ACC112 (cell line): Measurements from ENCODE around the gene UBL3.

Experiments
- H2AFZ ChIP-seq: fragments of 200-600 bp; sonication (generic); one replicate; pipeline ENCODE4 v1.6.0; 2017; ENCODE audit warnings: antibody characterized with exemption, low read length; ENCODE audit not compliant: unreplicated experiment
- H3K27ac ChIP-seq: fragments of 200-600 bp; sonication (generic); 2 replicates; pipeline ENCODE4 v1.5.1; 2014; ENCODE audit warnings: low read depth, mild to moderate bottlenecking, antibody characterized with exemption, low read length, moderate library complexity
- H3K27me3 ChIP-seq: fragments of 200-600 bp; sonication (generic); 2 replicates; pipeline ENCODE4 v1.6.1; 2014; ENCODE audit warnings: mild to moderate bottlenecking, antibody characterized with exemption, low read length, moderate library complexity, mixed read lengths; ENCODE audit not compliant: insufficient read depth
- H3K36me3 ChIP-seq: fragments of 200-600 bp; sonication (generic); 2 replicates; pipeline ENCODE4 v1.6.1; 2016; ENCODE audit warnings: mild to moderate bottlenecking, antibody characterized with exemption, low read length, moderate library complexity, mixed read lengths; ENCODE audit not compliant: insufficient read depth
- H3K4me1 ChIP-seq: fragments of 200-600 bp; sonication (generic); one replicate; pipeline ENCODE4 v1.6.1; 2016; ENCODE audit warnings: low read length, mixed read lengths; ENCODE audit not compliant: insufficient read depth, unreplicated experiment, control insufficient read depth
- H3K4me3 ChIP-seq: fragments of 200-600 bp; sonication (generic); 2 replicates; pipeline ENCODE4 v1.5.1; 2014; ENCODE audit warnings: mild to moderate bottlenecking, low read depth, low read length
- H3K79me2 ChIP-seq: fragments of 200-600 bp; sonication (generic); one replicate; pipeline ENCODE4 v1.6.0; 2016; ENCODE audit warnings: low read length; ENCODE audit not compliant: control insufficient read depth, unreplicated experiment, insufficient read depth

The UBL3 gene

GRCh38 chr13:29799041-29799440, 51.4 kb downstream of the UBL3 start:
- H3K27me3 ChIP-seq, result no peaks in the 10 kb centered on the region
- H3K79me2 ChIP-seq, result peaks cover 47% of the 10 kb centered on the region
- no peak overlapping the region for H3K4me3 ChIP-seq
- no peaks in the 10 kb centered on the region for H3K36me3 ChIP-seq
- H3K4me1 ChIP-seq, result peaks cover 5% of the 10 kb centered on the region
- H3K27ac ChIP-seq, result no peak overlapping the region
- H2AFZ ChIP-seq, result no peak overlapping the region

GRCh38 chr13:29791997-29792780, 58.2 kb downstream of the UBL3 start:
- Histone ChIP-seq H2AFZ (no peak overlapping the region), H3K4me3 (no peak overlapping the region), H3K27ac (no peak overlapping the region), H3K36me3 (no peaks in the 10 kb centered on the region), H3K79me2 (peaks cover 9% of the 10 kb centered on the region), H3K27me3 (no peaks in the 10 kb centered on the region), H3K4me1 (peaks cover 11% of the 10 kb centered on the region)

- Histone ChIP-seq H3K79me2 (peaks cover 8% of the 10 kb centered on the region), H3K4me3 (no peak overlapping the region), H3K27me3 (no peaks in the 10 kb centered on the region), H3K4me1 (peaks cover 9% of the 10 kb centered on the region), H2AFZ (no peak overlapping the region), H3K36me3 (no peaks in the 10 kb centered on the region), H3K27ac (no peak overlapping the region)
Observed at GRCh38 chr13:29791508-29791907, 58.9 kb downstream of the UBL3 start.

- Histone ChIP-seq H2AFZ (no peak overlapping the region), H3K27me3 (no peaks in the 10 kb centered on the region), H3K4me3 (no peak overlapping the region), H3K79me2 (peaks cover 9% of the 10 kb centered on the region), H3K36me3 (no peaks in the 10 kb centered on the region), H3K27ac (no peak overlapping the region), H3K4me1 (peaks cover 8% of the 10 kb centered on the region)
Observed at GRCh38 chr13:29786698-29787097, 63.7 kb downstream of the UBL3 start.

GRCh38 chr13:29785978-29786377, 64.4 kb downstream of the UBL3 start:
- Histone ChIP-seq H3K27ac (no peak overlapping the region), H2AFZ (no peak overlapping the region), H3K27me3 (no peaks in the 10 kb centered on the region), H3K4me1 (peaks cover 8% of the 10 kb centered on the region), H3K36me3 (no peaks in the 10 kb centered on the region), H3K79me2 (peaks cover 9% of the 10 kb centered on the region), H3K4me3 (no peak overlapping the region)

GRCh38 chr13:29782798-29783197, 67.6 kb downstream of the UBL3 start:
- H3K27me3 ChIP-seq, result no peaks in the 10 kb centered on the region
- no peak overlapping the region for H3K27ac ChIP-seq
- H3K4me1 ChIP-seq, result peaks cover 7% of the 10 kb centered on the region
- no peak overlapping the region for H3K4me3 ChIP-seq
- H2AFZ ChIP-seq, result no peak overlapping the region
- peaks cover 13% of the 10 kb centered on the region for H3K79me2 ChIP-seq
- no peaks in the 10 kb centered on the region for H3K36me3 ChIP-seq

GRCh38 chr13:29774830-29775229, 75.6 kb downstream of the UBL3 start:
- Histone ChIP-seq H3K27ac (no peak overlapping the region), H3K27me3 (no peaks in the 10 kb centered on the region), H3K4me1 (no peaks in the 10 kb centered on the region), H2AFZ (no peak overlapping the region), H3K79me2 (peaks cover 4% of the 10 kb centered on the region), H3K36me3 (no peaks in the 10 kb centered on the region), H3K4me3 (no peak overlapping the region)

- Histone ChIP-seq H3K27ac (no peak overlapping the region), H2AFZ (no peak overlapping the region), H3K27me3 (no peaks in the 10 kb centered on the region), H3K36me3 (no peaks in the 10 kb centered on the region), H3K4me1 (no peaks in the 10 kb centered on the region), H3K4me3 (no peak overlapping the region), H3K79me2 (no peaks in the 10 kb centered on the region)
Observed at GRCh38 chr13:29771247-29771646, 79.2 kb downstream of the UBL3 start.

GRCh38 chr13:29767006-29767405, 83.4 kb downstream of the UBL3 start:
- Histone ChIP-seq H2AFZ (no peak overlapping the region), H3K27me3 (no peaks in the 10 kb centered on the region), H3K4me1 (no peaks in the 10 kb centered on the region), H3K4me3 (no peak overlapping the region), H3K36me3 (no peaks in the 10 kb centered on the region), H3K27ac (no peak overlapping the region), H3K79me2 (no peaks in the 10 kb centered on the region)

- H3K27me3 ChIP-seq, result no peaks in the 10 kb centered on the region
- no peaks in the 10 kb centered on the region for H3K79me2 ChIP-seq
- H3K4me3 ChIP-seq, result no peak overlapping the region
- no peak overlapping the region for H2AFZ ChIP-seq
- no peak overlapping the region for H3K27ac ChIP-seq
- H3K4me1 ChIP-seq, result no peaks in the 10 kb centered on the region
- no peaks in the 10 kb centered on the region for H3K36me3 ChIP-seq
Observed at GRCh38 chr13:29763436-29764180, 86.8 kb downstream of the UBL3 start.

GRCh38 chr13:29761815-29762214, 88.6 kb downstream of the UBL3 start:
- no peak overlapping the region for H3K27ac ChIP-seq
- no peak overlapping the region for H2AFZ ChIP-seq
- H3K36me3 ChIP-seq, result no peaks in the 10 kb centered on the region
- no peaks in the 10 kb centered on the region for H3K27me3 ChIP-seq
- no peaks in the 10 kb centered on the region for H3K4me1 ChIP-seq
- no peak overlapping the region for H3K4me3 ChIP-seq
- no peaks in the 10 kb centered on the region for H3K79me2 ChIP-seq
